GM20000 (cell line): ENCODE results near the gene OR4Q2.
"Not testable (repeated sequence)": the region's sequence is repeated elsewhere in the genome, so short reads cannot be mapped to it uniquely, and the experiment has no call there.

ENCODE experiments used
- DNase-seq: peaks from one replicate; pipeline ENCODE4 v3.0.0; 2012; ENCODE audit warnings: low spot score
- CTCF ChIP-seq: IDR thresholded peaks from 2 replicates; pipeline ENCODE4 v1.5.1; 2012; ENCODE audit warnings: mild to moderate bottlenecking, control low read depth; ENCODE audit errors: extremely low read depth, missing control alignments

OR4Q2 gene

GRCh38 chr14:20001863-20002262 is at the start of gene OR4Q2:
OR4Q2 (plus strand) TSS chr14:20002163.
- TF ChIP-seq CTCF, result no peak

DNA sequence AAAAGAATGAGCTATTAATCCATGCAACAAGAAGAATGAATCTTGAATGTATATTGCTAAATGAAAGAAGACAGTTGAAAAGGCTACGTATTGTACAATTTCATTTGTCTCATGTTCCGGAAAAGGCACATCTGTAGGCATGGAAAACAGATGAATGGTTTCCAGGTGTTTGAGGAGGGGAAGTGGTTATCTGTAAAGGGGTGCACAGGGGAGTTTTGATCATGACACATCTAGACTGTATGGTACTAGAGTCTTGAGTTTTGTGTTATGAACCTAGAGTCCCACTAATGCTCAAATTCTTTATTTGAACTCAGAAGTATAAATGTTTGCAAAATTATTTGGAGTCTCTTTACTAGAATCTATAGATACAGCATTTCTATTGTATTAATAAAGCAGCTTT is 32.2 kb upstream of the OR4Q2 start:
- DNase-seq, result not testable (repeated sequence)

More at GRCh38 chr14:20001863-20002262, at the start of gene OR4Q2:
- DNase-seq, result no peak

DNA sequence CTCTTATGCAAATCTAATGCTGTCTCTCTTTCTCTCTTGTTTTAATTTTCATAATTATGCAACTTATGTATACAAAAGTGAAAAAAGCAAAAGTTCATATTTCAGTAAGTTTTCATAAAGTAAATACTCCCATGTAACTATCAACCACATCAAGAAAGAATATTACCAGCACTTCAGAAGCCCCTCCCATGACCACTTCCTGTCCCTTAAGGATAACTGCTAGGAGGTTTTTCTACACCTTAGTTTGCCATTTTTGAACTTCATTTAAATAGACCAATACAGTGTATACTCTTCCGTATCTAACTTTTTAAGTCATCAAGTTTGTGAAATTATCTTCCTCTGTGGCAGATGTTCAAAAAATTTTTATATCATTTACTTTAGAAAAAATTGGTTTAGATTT is 27.1 kb upstream of the OR4Q2 start:
- DNase-seq, result no peak
- no peak for TF ChIP-seq CTCF

DNA sequence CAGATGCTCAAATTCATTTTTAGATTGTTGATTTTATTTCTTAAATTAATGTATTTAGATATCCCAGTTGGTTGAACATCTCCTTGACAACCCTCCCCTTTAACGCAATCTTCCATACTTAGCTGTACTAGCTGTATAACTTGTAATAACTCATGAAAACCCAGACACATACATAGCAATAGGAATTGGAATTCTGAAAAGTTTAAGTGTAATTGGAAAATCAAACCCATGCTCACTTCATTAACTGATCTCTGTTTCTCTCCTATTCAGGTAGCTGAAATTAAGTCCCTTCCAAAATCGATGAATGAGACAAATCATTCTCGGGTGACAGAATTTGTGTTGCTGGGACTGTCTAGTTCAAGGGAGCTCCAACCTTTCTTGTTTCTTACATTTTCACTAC is 26.7 kb upstream of the OR4Q2 start, which contains the start of gene OR4K15:
Gene OR4K15 (plus strand): TSS at position 301 of the 400 bp plus-strand sequence. CDS start 0 bp downstream, at position 301.
- TF ChIP-seq CTCF, result no peak
- DNase-seq, result no peak

- DNase-seq, result no peak
- TF ChIP-seq CTCF, result no peak
These were observed 8.5 kb upstream of the OR4Q2 start for GRCh38 chr14:19993438-19993837.

- DNase-seq, result no peak
- no peak for TF ChIP-seq CTCF
These were observed 356 bp downstream of the OR4Q2 start for GRCh38 chr14:20002319-20002718.

DNA sequence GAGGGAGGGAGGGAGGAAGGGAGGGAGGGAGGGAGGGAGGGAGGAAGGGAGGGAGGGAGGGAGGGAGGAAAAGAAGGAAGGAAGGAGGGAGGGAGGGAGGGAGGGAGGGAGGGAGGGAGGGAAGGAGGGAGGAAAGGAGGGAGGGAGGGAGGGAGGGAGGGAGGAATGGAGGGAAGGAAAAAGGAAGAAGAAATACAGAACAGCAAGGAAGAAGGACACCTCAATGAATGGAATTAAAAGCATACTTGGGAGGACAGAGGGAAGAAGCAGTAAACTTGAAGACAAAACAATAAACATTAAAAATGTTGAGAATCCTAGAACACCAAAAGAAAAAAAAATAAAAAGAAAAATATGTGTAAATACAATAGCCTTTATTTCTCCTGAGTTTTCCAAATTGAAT is 6.2 kb downstream of the OR4Q2 start:
- no peak for TF ChIP-seq CTCF
- no peak for DNase-seq

DNA sequence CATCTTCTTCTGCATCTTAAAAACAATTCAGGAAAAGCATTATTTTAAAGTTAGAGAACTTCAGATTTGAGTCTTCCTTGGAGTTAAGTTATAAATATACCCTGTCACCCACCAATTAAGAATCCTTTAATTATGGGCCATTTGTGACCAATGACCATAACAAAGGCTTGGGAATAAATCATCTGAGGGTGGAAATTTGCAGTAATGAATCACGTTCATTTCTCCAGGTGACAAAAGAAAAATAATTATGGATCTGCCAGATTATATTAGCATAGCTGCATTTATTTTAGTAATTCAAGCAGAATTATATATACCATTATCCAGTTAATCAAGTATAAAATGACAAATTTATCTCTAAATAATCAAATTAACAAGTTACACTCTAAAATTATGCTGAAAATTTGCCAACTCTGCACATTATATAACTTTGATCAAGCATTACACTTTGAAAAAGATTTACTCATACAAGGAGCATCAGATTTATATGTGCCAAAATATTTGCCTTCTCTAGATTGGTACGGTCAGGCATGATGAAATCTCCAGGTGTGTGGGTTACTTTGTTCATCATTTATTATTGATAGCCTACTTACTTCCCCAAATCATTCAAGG is 17.4 kb downstream of the OR4Q2 start, which contains the start of gene OR4K14:
Gene OR4K14 (minus strand): TSS at position 51 of the 609 bp plus-strand sequence. CDS start 4,114 bp downstream, outside the sequence.
- no peak for TF ChIP-seq CTCF

More for the DNA sequence above, 17.4 kb downstream of the OR4Q2 start, which contains the start of gene OR4K14:
- no peak for DNase-seq
